HepG2 (cell line): ENCODE data around the gene BNIP1. TPM values are rescaled to one million over a fixed set of nuclear protein-coding genes. Genes with fewer than 3 reads are reported as not detected.

Experiments
- ATAC-seq: fragments of 200-7000 bp; cut with Tn5 transposase; 3 replicates; pipeline ENCODE4 v1.9.1; 2020; ENCODE audit warnings: mild to moderate bottlenecking, moderate library complexity
- BruUV-seq: library from RNA; stranded (reverse); fragments of 400-500 nt; replicated peaks from 2 replicates; lab custom pipeline; 2021; lab: Mats Ljungman, UMichigan
- CTCF ChIA-PET: fragments of 300-600 bp; formaldehyde crosslinking; extraction: SDS; loops from one replicate; lab custom pipeline; 2021; ENCODE audit warnings: low total read pairs, inconsistent platforms, low intra/inter-chr PET ratio; lab: Yijun Ruan, JAX
- POLR2A ChIA-PET: fragments of 350-600 bp; sonication (Branson Sonifier 250); formaldehyde crosslinking; loops from one replicate; lab custom pipeline; 2020; ENCODE audit warnings: antibody characterized with exemption, inconsistent platforms; lab: Yijun Ruan, JAX
- DNase-seq: peaks from one replicate; pipeline ENCODE4 v3.0.0-alpha.2; 2015; ENCODE audit warnings: low spot score
- FAIRE-seq: peaks from 3 replicates; lab custom pipeline; 2011; peaks lifted over from hg19 to GRCh38; lab: Jason Lieb, UNC
- H2AFZ ChIP-seq: one replicate; pipeline ENCODE4 v1.6.1; 2011; ENCODE audit warnings: low read length, inconsistent platforms
- H3K27ac ChIP-seq: fragments of 300-600 bp; 3 replicates; pipeline ENCODE4 v1.8.0; 2011; ENCODE audit warnings: mixed run types, mild to moderate bottlenecking, mixed read lengths, low read length, inconsistent platforms; ENCODE audit not compliant: insufficient read depth; ENCODE audit errors: extremely low read length
- H3K27me3 ChIP-seq, 2 experiments: fragments of 200-600 bp in 1 of 2; 2 replicates in 1 of 2; 3 replicates in 1 of 2; pipeline versions ENCODE4 v1.6.0 to v1.8.0; 2011; ENCODE audit warnings: low read length in 2 of 2, mild to moderate bottlenecking in 2 of 2, moderate library complexity in 2 of 2, inconsistent platforms in 1 of 2; ENCODE audit not compliant: insufficient read depth in 2 of 2, control insufficient read depth in 1 of 2
- H3K36me3 ChIP-seq, 2 experiments: fragments of 200-600 bp in 1 of 2; replicated peaks in 1 of 2; 2 replicates in 1 of 2; 3 replicates in 1 of 2; pipeline versions ENCODE4 v1.5.1 to v1.8.0; 2011; ENCODE audit warnings: low read length in 2 of 2, inconsistent platforms in 1 of 2; ENCODE audit not compliant: insufficient read depth in 2 of 2, control insufficient read depth in 1 of 2
- H3K4me1 ChIP-seq: 2 replicates; pipeline ENCODE4 v1.5.1; 2012; ENCODE audit warnings: low read length, inconsistent platforms; ENCODE audit not compliant: insufficient read depth
- H3K4me2 ChIP-seq: 2 replicates; pipeline ENCODE4 v1.6.0; 2011; ENCODE audit warnings: low read depth, low read length, inconsistent platforms
- H3K4me3 ChIP-seq, 3 experiments: fragments of 200-600 bp in 1 of 3; sonication (generic), shearing (Covaris generic) in 1 of 3; replicated peaks in 1 of 3; 2 replicates each; pipeline ENCODE4 v1.5.1; 2011 to 2016; ENCODE audit warnings: low read length in 3 of 3, inconsistent platforms in 2 of 3, low read depth in 2 of 3, mild to moderate bottlenecking in 2 of 3, control low read depth in 1 of 3, mixed read lengths in 1 of 3; ENCODE audit not compliant: insufficient read depth in 1 of 3
- H3K79me2 ChIP-seq: one replicate; pipeline ENCODE4 v1.6.1; 2011; ENCODE audit warnings: low read length, inconsistent platforms; ENCODE audit not compliant: insufficient read depth
- H3K9ac ChIP-seq: 2 replicates; pipeline ENCODE4 v1.6.0; 2011; ENCODE audit warnings: mild to moderate bottlenecking, low read depth, low read length, inconsistent platforms; ENCODE audit not compliant: insufficient read depth
- H3K9me3 ChIP-seq: 2 replicates; pipeline ENCODE4 v1.5.1; 2012; ENCODE audit warnings: mild to moderate bottlenecking, low read length
- H4K20me1 ChIP-seq: 2 replicates; pipeline ENCODE4 v1.6.0; 2011; ENCODE audit warnings: inconsistent platforms, mild to moderate bottlenecking, low read length, moderate library complexity; ENCODE audit not compliant: insufficient read depth
- GATA4 ChIP-seq: sonication (generic); IDR thresholded peaks from 2 replicates; pipeline ENCODE4 v1.6.1; 2016; ENCODE audit warnings: antibody characterized with exemption, low read depth, borderline replicate concordance
- GZF1 ChIP-seq: sonication (generic); formaldehyde crosslinking; IDR thresholded peaks from 2 replicates; pipeline ENCODE4 v1.5.1; 2020; ENCODE audit warnings: mild to moderate bottlenecking, missing genetic modification reagents
- HNF4A ChIP-seq: sonication (generic); formaldehyde crosslinking; IDR thresholded peaks from 2 replicates; pipeline ENCODE4 v1.4.0; 2020; ENCODE audit warnings: missing genetic modification reagents
- KDM2A ChIP-seq: sonication (generic); formaldehyde crosslinking; IDR thresholded peaks from 2 replicates; pipeline ENCODE4 v1.4.0; 2020; ENCODE audit warnings: low read depth, missing genetic modification reagents, borderline replicate concordance
- MEIS1 ChIP-seq: sonication (generic); formaldehyde crosslinking; IDR thresholded peaks from 2 replicates; pipeline ENCODE4 v1.9.0; 2021; ENCODE audit warnings: mild to moderate bottlenecking, missing genetic modification reagents, moderate library complexity, borderline replicate concordance
- MTA1 ChIP-seq: sonication (generic); formaldehyde crosslinking; IDR thresholded peaks from 2 replicates; pipeline ENCODE4 v1.4.0; 2020; ENCODE audit warnings: missing genetic modification reagents, mild to moderate bottlenecking, borderline replicate concordance
- PCBP2 ChIP-seq: fragments of 200-400 bp; formaldehyde crosslinking; optimal IDR thresholded peaks from 2 replicates; pipeline ENCODE3; 2018; ENCODE audit warnings: low read length, low read depth; ENCODE audit not compliant: poor library complexity, severe bottlenecking
- RARA ChIP-seq: IDR thresholded peaks from 2 replicates; pipeline ENCODE4 v1.6.1; 2016; ENCODE audit warnings: missing genetic modification reagents, missing compliant biosample characterization
- ZBTB20 ChIP-seq: sonication (generic); formaldehyde crosslinking; IDR thresholded peaks from 2 replicates; pipeline ENCODE4 v1.8.1; 2023; ENCODE audit warnings: missing genetic modification reagents, low read depth, mild to moderate bottlenecking, borderline replicate concordance
- ZBTB38 ChIP-seq: sonication (generic); formaldehyde crosslinking; IDR thresholded peaks from 2 replicates; pipeline ENCODE4 v1.5.1; 2020; ENCODE audit warnings: mild to moderate bottlenecking, missing genetic modification reagents
- ZNF292 ChIP-seq: sonication (generic); formaldehyde crosslinking; IDR thresholded peaks from 2 replicates; pipeline ENCODE4 v1.8.1; 2022; ENCODE audit warnings: mild to moderate bottlenecking, low read depth, missing genetic modification reagents, borderline replicate concordance
- ZNF331 ChIP-seq: sonication (generic); formaldehyde crosslinking; IDR thresholded peaks from 2 replicates; pipeline ENCODE4 v1.4.0; 2020; ENCODE audit warnings: missing genetic modification reagents
- ZNF761 ChIP-seq: sonication (generic); formaldehyde crosslinking; conservative IDR thresholded peaks from 2 replicates; pipeline ENCODE4 v1.4.0; 2020; ENCODE audit warnings: mild to moderate bottlenecking, missing genetic modification reagents
- ZNF777 ChIP-seq: sonication (generic); formaldehyde crosslinking; IDR thresholded peaks from 2 replicates; pipeline ENCODE4 v1.4.0; 2020; ENCODE audit warnings: missing genetic modification reagents
- WGBS: methylation state at CpG from one replicate; pipeline ENCODE4 v1.1.6; 2017; ENCODE audit warnings: low lambda C conversion rate; 5-methylcytosine and 5-hydroxymethylcytosine counted together
- in situ Hi-C: cut with HindIII; loops from 2 replicates; pipeline ENCODE4 v1.10.0; 2017; ENCODE audit warnings: low pct_unique_long_range_greater_than_20kb; ENCODE audit not compliant: extremely low pct_ligation_motif_present
- intact Hi-C: fragments of 100-400 bp; cut with micrococcal nuclease; formaldehyde crosslinking; loops from one replicate; pipeline ENCODE4 v1.10.0; 2022; ENCODE audit not compliant: unreplicated experiment
- polyA plus RNA-seq, 8 experiments: library from polyadenylated mRNA; depleted of rRNA in 3 of 8; stranded (reverse) in 7 of 8; unstranded in 1 of 8; fragments of >200 nt; fragmentation: Illumina TruSeq in 4 of 8; extraction: Trizol in 4 of 8; gene quantifications; 2 replicates each; pipeline versions ENCODE4 v1.2.1 to v1.2.3, GENCODE V29; 2011 to 2016; ENCODE audit warnings: low read depth in 4 of 8, missing spikeins in 1 of 8, mixed read lengths in 1 of 8; ENCODE audit not compliant: insufficient read depth in 1 of 8
- total RNA-seq, 5 experiments: library from RNA; depleted of rRNA; stranded (reverse); fragments of >200 nt; fragmentation: Illumina TruSeq; extraction: Trizol; gene quantifications; 2 replicates each; pipeline ENCODE4 v1.2.3, GENCODE V29; 2016; ENCODE audit warnings: low read depth in 1 of 5
- TF ChIP-seq, protein P1 (sequence below): sonication (generic); formaldehyde crosslinking; IDR thresholded peaks from 2 replicates; pipeline ENCODE4 v1.9.0; 2022; ENCODE audit warnings: low read depth, missing genetic modification reagents
- TF ChIP-seq, protein P2 (sequence below): sonication (generic); IDR thresholded peaks from 2 replicates; pipeline ENCODE4 v1.6.1; 2016; ENCODE audit warnings: low read depth, borderline replicate concordance
- TF ChIP-seq, protein P3 (sequence below): sonication (generic); formaldehyde crosslinking; IDR thresholded peaks from 2 replicates; pipeline ENCODE4 v1.4.0; 2020; ENCODE audit warnings: missing genetic modification reagents

Gene BNIP1
- total and polyA plus RNA-seq, 2 of the 13 experiments (the other 11 are each of a cell fraction or from before 2014, with no cell fraction given) = 13.2 to 16.9 TPM

DNA sequence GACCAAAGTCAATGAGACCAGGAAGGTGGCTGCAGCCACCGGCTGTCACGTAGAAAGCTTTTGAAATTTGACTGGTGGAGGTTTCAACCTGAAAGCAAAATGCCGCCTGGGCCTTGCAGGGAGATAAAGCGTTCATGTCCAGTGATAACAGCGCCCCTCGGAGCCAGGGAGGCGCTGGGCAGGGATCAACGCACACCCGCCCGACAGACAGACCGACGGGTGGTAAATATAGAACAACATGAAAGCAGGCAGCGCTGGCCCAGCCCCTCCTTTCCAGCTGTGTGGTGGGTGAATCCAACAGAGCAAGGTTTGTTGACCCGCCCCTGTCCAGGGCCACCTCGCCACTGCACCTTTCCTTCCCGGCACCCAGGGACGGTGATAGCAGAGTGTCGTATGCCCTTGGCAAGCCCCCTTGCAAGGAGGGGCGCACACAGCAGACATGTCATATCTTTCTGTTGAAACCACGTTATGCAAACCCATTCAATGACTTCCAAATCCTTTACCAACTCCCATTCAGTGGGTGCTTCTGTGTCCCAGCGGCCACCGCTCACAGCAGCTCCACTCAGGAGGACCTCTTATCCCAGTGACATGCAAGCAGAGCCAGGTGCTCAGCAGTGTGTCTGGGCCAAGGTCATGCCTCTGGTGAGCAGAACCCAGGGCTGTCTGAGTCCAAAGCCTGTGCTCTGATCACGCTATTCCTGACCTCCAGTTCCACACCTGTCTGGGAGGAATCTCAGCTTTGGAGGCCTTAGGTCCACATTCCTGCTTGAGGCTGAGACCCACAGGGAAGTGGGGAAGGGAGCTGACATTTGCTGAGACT lies 52.0 kb downstream of the BNIP1 start:
- Histone ChIP-seq H3K4me3 (peak overlapping the region in 2 of 3 experiments; percentile 14 to 58; a peak in 4 of 6 replicates), H3K27ac (peak overlapping the region; percentile 4), H3K79me2 (no peaks in the 10 kb centered on the region), H3K36me3 (no peaks in the 10 kb centered on the region), H3K27me3 (peaks cover 0 to 3% of the 10 kb centered on the region in 2 experiments; a peak in 2 of 5 replicates), H2AFZ (no peak overlapping the region), H4K20me1 (no peaks in the 10 kb centered on the region), H3K9me3 (peaks cover 8% of the 10 kb centered on the region; the same call in 1 of the 2 replicates), H3K4me1 (peaks cover 51% of the 10 kb centered on the region), H3K9ac (no peak overlapping the region), H3K4me2 (peak overlapping the region; percentile 80)
- 0% methylated on average over 9 of the region's 23 CpGs for WGBS
- intact Hi-C loops (loop anchor here (2.0 kb wide), 1 partner anchor 52 kb away; the partner anchor contains the start of gene BNIP1), in situ Hi-C loops (no loop called here)
- ChIA-PET CTCF (no interaction called here), POLR2A (no interaction called here)
- no TSS peak for BruUV-seq
- ATAC-seq (peak; percentile 81), DNase-seq (peak; percentile 82), FAIRE-seq (peak; percentile 28)
- TF ChIP-seq ZBTB20 (CRISPR knock-in tag) (peak; percentile 65; the same call in 1 of the 2 replicates), HNF4A (CRISPR knock-in tag) (peak; percentile 26; the same call in 1 of the 2 replicates), ZBTB38 (CRISPR knock-in tag) (0 out of 2 replicates have a peak, but pooled peaks have one; percentile 17), GATA4 (peak; percentile 54; the same call in 1 of the 2 replicates), MEIS1 (CRISPR knock-in tag) (peak; percentile 81; the same call in 1 of the 2 replicates), ZNF777 (CRISPR knock-in tag) (peak; percentile 43; the same call in 1 of the 2 replicates), ZNF331 (CRISPR knock-in tag) (no peak), GZF1 (CRISPR knock-in tag) (peak; percentile 63; the same call in 1 of the 2 replicates), ZNF292 (CRISPR knock-in tag) (peak; percentile 82), ZNF761 (peak; percentile 80; the same call in 1 of the 2 replicates), MTA1 (peak; percentile 60; the same call in 1 of the 2 replicates), PCBP2 (no peak), RARA (peak; percentile 6; the same call in 1 of the 2 replicates), KDM2A (CRISPR knock-in tag) (peak; percentile 49; the same call in 1 of the 2 replicates)
- TF ChIP-seq, protein P1, sequence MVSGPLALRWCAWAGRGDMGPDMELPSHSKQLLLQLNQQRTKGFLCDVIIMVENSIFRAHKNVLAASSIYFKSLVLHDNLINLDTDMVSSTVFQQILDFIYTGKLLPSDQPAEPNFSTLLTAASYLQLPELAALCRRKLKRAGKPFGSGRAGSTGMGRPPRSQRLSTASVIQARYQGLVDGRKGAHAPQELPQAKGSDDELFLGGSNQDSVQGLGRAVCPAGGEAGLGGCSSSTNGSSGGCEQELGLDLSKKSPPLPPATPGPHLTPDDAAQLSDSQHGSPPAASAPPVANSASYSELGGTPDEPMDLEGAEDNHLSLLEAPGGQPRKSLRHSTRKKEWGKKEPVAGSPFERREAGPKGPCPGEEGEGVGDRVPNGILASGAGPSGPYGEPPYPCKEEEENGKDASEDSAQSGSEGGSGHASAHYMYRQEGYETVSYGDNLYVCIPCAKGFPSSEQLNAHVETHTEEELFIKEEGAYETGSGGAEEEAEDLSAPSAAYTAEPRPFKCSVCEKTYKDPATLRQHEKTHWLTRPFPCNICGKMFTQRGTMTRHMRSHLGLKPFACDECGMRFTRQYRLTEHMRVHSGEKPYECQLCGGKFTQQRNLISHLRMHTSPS (CRISPR knock-in tag) = peak; percentile 50; the same call in 1 of the 2 replicates
- TF ChIP-seq, protein P2, sequence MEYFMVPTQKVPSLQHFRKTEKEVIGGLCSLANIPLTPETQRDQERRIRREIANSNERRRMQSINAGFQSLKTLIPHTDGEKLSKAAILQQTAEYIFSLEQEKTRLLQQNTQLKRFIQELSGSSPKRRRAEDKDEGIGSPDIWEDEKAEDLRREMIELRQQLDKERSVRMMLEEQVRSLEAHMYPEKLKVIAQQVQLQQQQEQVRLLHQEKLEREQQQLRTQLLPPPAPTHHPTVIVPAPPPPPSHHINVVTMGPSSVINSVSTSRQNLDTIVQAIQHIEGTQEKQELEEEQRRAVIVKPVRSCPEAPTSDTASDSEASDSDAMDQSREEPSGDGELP = peak; percentile 85; the same call in 1 of the 2 replicates
- TF ChIP-seq, protein P3, sequence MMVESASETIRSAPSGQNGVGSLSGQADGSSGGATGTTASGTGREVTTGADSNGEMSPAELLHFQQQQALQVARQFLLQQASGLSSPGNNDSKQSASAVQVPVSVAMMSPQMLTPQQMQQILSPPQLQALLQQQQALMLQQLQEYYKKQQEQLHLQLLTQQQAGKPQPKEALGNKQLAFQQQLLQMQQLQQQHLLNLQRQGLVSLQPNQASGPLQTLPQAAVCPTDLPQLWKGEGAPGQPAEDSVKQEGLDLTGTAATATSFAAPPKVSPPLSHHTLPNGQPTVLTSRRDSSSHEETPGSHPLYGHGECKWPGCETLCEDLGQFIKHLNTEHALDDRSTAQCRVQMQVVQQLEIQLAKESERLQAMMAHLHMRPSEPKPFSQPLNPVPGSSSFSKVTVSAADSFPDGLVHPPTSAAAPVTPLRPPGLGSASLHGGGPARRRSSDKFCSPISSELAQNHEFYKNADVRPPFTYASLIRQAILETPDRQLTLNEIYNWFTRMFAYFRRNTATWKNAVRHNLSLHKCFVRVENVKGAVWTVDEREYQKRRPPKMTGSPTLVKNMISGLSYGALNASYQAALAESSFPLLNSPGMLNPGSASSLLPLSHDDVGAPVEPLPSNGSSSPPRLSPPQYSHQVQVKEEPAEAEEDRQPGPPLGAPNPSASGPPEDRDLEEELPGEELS (CRISPR knock-in tag) = peak; percentile 37; the same call in 1 of the 2 replicates
